GM18526 (cell line): ENCODE results near the gene CEACAM4.

Source experiments
- POLR2A ChIP-seq: IDR thresholded peaks from 3 replicates; pipeline ENCODE4 v1.6.1; 2011; ENCODE audit not compliant: insufficient read length; ENCODE audit errors: extremely low read depth

The CEACAM4 gene

GRCh38 chr19:41623360-41623759 is 3.5 kb downstream of the CEACAM4 start:
- TF ChIP-seq POLR2A: no peak

- TF ChIP-seq POLR2A: no peak
Measured at GRCh38 chr19:41621654-41622053, 5.2 kb downstream of the CEACAM4 start.

GRCh38 chr19:41621226-41621625 is 5.6 kb downstream of the CEACAM4 start:
- TF ChIP-seq POLR2A: no peak

- TF ChIP-seq POLR2A: no peak
Measured at GRCh38 chr19:41620171-41620570, 6.7 kb downstream of the CEACAM4 start.

- TF ChIP-seq POLR2A: no peak
Measured at GRCh38 chr19:41619018-41619556, 7.8 kb downstream of the CEACAM4 start.

- TF ChIP-seq POLR2A: no peak
Measured at GRCh38 chr19:41617941-41618730, 8.7 kb downstream of the CEACAM4 start.

- no peak for TF ChIP-seq POLR2A
Measured at GRCh38 chr19:41616792-41617621, 9.9 kb downstream of the CEACAM4 start.

GRCh38 chr19:41615207-41615606 is 11.7 kb downstream of the CEACAM4 start:
- TF ChIP-seq POLR2A: no peak

GRCh38 chr19:41612483-41612882 is 14.4 kb downstream of the CEACAM4 start:
- no peak for TF ChIP-seq POLR2A

GRCh38 chr19:41610789-41611188 is 16.1 kb downstream of the CEACAM4 start:
- no peak for TF ChIP-seq POLR2A

- TF ChIP-seq POLR2A: no peak
Measured at GRCh38 chr19:41607668-41608067, 19.2 kb downstream of the CEACAM4 start.

- TF ChIP-seq POLR2A: no peak
Measured at GRCh38 chr19:41606215-41606837, 20.5 kb downstream of the CEACAM4 start.

- no peak for TF ChIP-seq POLR2A
Measured at GRCh38 chr19:41604831-41605230, 22.0 kb downstream of the CEACAM4 start.

- no peak for TF ChIP-seq POLR2A
Measured at GRCh38 chr19:41601771-41602170, 25.1 kb downstream of the CEACAM4 start.

- TF ChIP-seq POLR2A: no peak
Measured at GRCh38 chr19:41599175-41599966, 27.5 kb downstream of the CEACAM4 start.
